GM23338 (cell line): ENCODE data around the gene VCL. TPM values are rescaled to one million over a fixed set of nuclear protein-coding genes. Genes with fewer than 3 reads are reported as not detected.
A peak's percentile ranks its signal among the peaks of the same experiment; 100 is the strongest.

Source experiments
- ATAC-seq: fragments of 200-7000 bp; cut with Tn5 transposase; 3 replicates; pipeline ENCODE4 v1.9.1; 2020
- DNase-seq: peaks from one replicate; pipeline ENCODE4 v3.0.0-alpha.2; 2015; ENCODE audit warnings: low spot score
- H2AFZ ChIP-seq: fragments of 200-600 bp; sonication (generic); 2 replicates; pipeline ENCODE4 v1.8.0; 2016; ENCODE audit warnings: antibody characterized with exemption, mild to moderate bottlenecking, moderate library complexity
- H3F3A ChIP-seq: fragments of 200-600 bp; sonication (generic); replicated peaks from 2 replicates; pipeline ENCODE4 v1.8.0; 2017; ENCODE audit warnings: antibody characterized with exemption, mixed run types, low read depth
- H3K27ac ChIP-seq: fragments of 200-600 bp; sonication (generic); 2 replicates; pipeline ENCODE4 v1.6.1; 2016; ENCODE audit warnings: low read depth
- H3K27me3 ChIP-seq: fragments of 200-600 bp; sonication (generic); 2 replicates; pipeline ENCODE4 v1.8.0; 2016; ENCODE audit warnings: mild to moderate bottlenecking, mixed run types, moderate library complexity; ENCODE audit not compliant: insufficient read depth
- H3K36me3 ChIP-seq: fragments of 200-600 bp; sonication (generic); 2 replicates; pipeline ENCODE4 v1.8.0; 2016; ENCODE audit warnings: mild to moderate bottlenecking; ENCODE audit not compliant: insufficient read depth
- H3K4me1 ChIP-seq: fragments of 200-600 bp; sonication (generic); 2 replicates; pipeline ENCODE4 v1.8.0; 2016; ENCODE audit warnings: mild to moderate bottlenecking, moderate library complexity; ENCODE audit not compliant: insufficient read depth
- H3K4me2 ChIP-seq: fragments of 200-600 bp; sonication (generic); 2 replicates; pipeline ENCODE4 v1.7.1; 2017; ENCODE audit warnings: mixed run types
- H3K4me3 ChIP-seq: fragments of 200-600 bp; sonication (generic); 2 replicates; pipeline ENCODE4 v1.6.1; 2016; ENCODE audit warnings: mixed run types
- H3K79me2 ChIP-seq: fragments of 200-600 bp; sonication (generic); replicated peaks from 2 replicates; pipeline ENCODE4 v1.8.0; 2017; ENCODE audit warnings: mild to moderate bottlenecking; ENCODE audit not compliant: insufficient read depth
- H3K9me2 ChIP-seq: fragments of 200-600 bp; sonication (generic); 2 replicates; pipeline ENCODE4 v1.8.0; 2017; ENCODE audit not compliant: insufficient read depth
- H4K20me1 ChIP-seq: fragments of 200-600 bp; sonication (generic); replicated peaks from 2 replicates; pipeline ENCODE4 v1.8.0; 2017; ENCODE audit warnings: mild to moderate bottlenecking; ENCODE audit not compliant: insufficient read depth
- H3K27ac Mint-ChIP-seq: 2 replicates; pipeline ENCODE4 v1.8.0; 2020; ENCODE audit warnings: inconsistent platforms, mild to moderate bottlenecking, moderate library complexity, mixed read lengths
- H3K27me3 Mint-ChIP-seq: 3 replicates; pipeline ENCODE4 v1.8.0; 2022; ENCODE audit warnings: low read depth, mild to moderate bottlenecking, moderate library complexity, mixed read lengths, inconsistent platforms; ENCODE audit not compliant: insufficient read depth, poor library complexity
- H3K36me3 Mint-ChIP-seq: 3 replicates; pipeline ENCODE4 v1.8.0; 2021; ENCODE audit warnings: low read depth, mild to moderate bottlenecking, inconsistent platforms, moderate library complexity, mixed read lengths
- H3K4me1 Mint-ChIP-seq: 3 replicates; pipeline ENCODE4 v1.8.0; 2020; ENCODE audit warnings: mild to moderate bottlenecking, inconsistent platforms, mixed read lengths
- H3K4me3 Mint-ChIP-seq: 3 replicates; pipeline ENCODE4 v1.8.0; 2021; ENCODE audit warnings: moderate library complexity, mild to moderate bottlenecking, inconsistent platforms, mixed read lengths
- H3K9me3 Mint-ChIP-seq: 3 replicates; pipeline ENCODE4 v1.8.0; 2020; ENCODE audit warnings: moderate library complexity, mild to moderate bottlenecking, inconsistent platforms, mixed read lengths
- CREB1 ChIP-seq: fragments of 250-450 bp; sonication (Bioruptor Pico); IDR thresholded peaks from 2 replicates; pipeline ENCODE4 v1.5.0; 2020; ENCODE audit warnings: low read depth, mild to moderate bottlenecking, moderate library complexity
- EZH2 ChIP-seq: fragments of 200-600 bp; sonication (generic); IDR thresholded peaks from one replicate; pipeline ENCODE4 v1.8.0; 2017; ENCODE audit warnings: antibody characterized with exemption, mild to moderate bottlenecking, low read depth; ENCODE audit not compliant: unreplicated experiment
- EZH2phosphoT487 ChIP-seq: fragments of 200-600 bp; sonication (generic); IDR thresholded peaks from one replicate; pipeline ENCODE4 v1.8.1; 2018; ENCODE audit warnings: antibody characterized with exemption; ENCODE audit not compliant: unreplicated experiment
- JUNB ChIP-seq: IDR thresholded peaks from one replicate; pipeline ENCODE4 v1.6.1; 2016; ENCODE audit warnings: antibody characterized with exemption; ENCODE audit not compliant: unreplicated experiment
- NANOG ChIP-seq: IDR thresholded peaks from 2 replicates; pipeline ENCODE4 v1.6.1; 2016; ENCODE audit warnings: antibody characterized with exemption, borderline replicate concordance
- POLR2AphosphoS5 ChIP-seq: IDR thresholded peaks from 2 replicates; pipeline ENCODE4 v1.6.1; 2016; ENCODE audit warnings: antibody characterized with exemption, low read depth
- STAT1 ChIP-seq: IDR thresholded peaks from one replicate; pipeline ENCODE4 v1.6.1; 2016; ENCODE audit warnings: antibody characterized with exemption; ENCODE audit not compliant: unreplicated experiment
- ZNF114 ChIP-seq: fragments of 250-450 bp; sonication (Bioruptor Pico); IDR thresholded peaks from 2 replicates; pipeline ENCODE4 v1.5.0; 2020; ENCODE audit warnings: mild to moderate bottlenecking, moderate library complexity
- ZNF331 ChIP-seq: fragments of 250-450 bp; sonication (Bioruptor Pico); IDR thresholded peaks from 2 replicates; pipeline ENCODE4 v1.5.0; 2020; ENCODE audit warnings: low read depth, mild to moderate bottlenecking, moderate library complexity
- polyA plus RNA-seq: library from polyadenylated mRNA; unstranded; fragments of >200 nt; fragmentation: Nextera tagmentation; extraction: Ambion mirVana; gene quantifications from 2 replicates; pipeline ENCODE4 v1.2.1, GENCODE V29; 2016
- total RNA-seq: library from RNA; depleted of rRNA; stranded (reverse); fragments of >200 nt; shearing (Covaris generic); gene quantifications from 2 replicates; pipeline ENCODE4 v1.2.3, GENCODE V29; 2014
- TF ChIP-seq, protein P1 (sequence below), 2 experiments: fragments of 200-600 bp in 1 of 2; sonication (generic) in 1 of 2; conservative IDR thresholded peaks; 2 replicates each; pipeline versions ENCODE4 v1.5.1 to v1.6.1; 2016 to 2017; ENCODE audit warnings: antibody characterized with exemption in 2 of 2, low read depth in 2 of 2, mild to moderate bottlenecking in 2 of 2, moderate library complexity in 1 of 2
- TF ChIP-seq, protein P2 (sequence below): fragments of 250-450 bp; sonication (Bioruptor Pico); IDR thresholded peaks from 2 replicates; pipeline ENCODE4 v1.5.0; 2020; ENCODE audit warnings: mild to moderate bottlenecking, moderate library complexity
- TF ChIP-seq, protein P3 (sequence below): IDR thresholded peaks from 2 replicates; pipeline ENCODE4 v1.6.1; 2016; ENCODE audit warnings: antibody characterized with exemption
- TF ChIP-seq, protein P4 (sequence below): IDR thresholded peaks from one replicate; pipeline ENCODE4 v1.6.1; 2018; ENCODE audit warnings: antibody characterized with exemption; ENCODE audit not compliant: unreplicated experiment

VCL gene
- total and polyA plus RNA-seq, 2 experiments from 2014 or later, result 60.7 to 254 TPM

DNA sequence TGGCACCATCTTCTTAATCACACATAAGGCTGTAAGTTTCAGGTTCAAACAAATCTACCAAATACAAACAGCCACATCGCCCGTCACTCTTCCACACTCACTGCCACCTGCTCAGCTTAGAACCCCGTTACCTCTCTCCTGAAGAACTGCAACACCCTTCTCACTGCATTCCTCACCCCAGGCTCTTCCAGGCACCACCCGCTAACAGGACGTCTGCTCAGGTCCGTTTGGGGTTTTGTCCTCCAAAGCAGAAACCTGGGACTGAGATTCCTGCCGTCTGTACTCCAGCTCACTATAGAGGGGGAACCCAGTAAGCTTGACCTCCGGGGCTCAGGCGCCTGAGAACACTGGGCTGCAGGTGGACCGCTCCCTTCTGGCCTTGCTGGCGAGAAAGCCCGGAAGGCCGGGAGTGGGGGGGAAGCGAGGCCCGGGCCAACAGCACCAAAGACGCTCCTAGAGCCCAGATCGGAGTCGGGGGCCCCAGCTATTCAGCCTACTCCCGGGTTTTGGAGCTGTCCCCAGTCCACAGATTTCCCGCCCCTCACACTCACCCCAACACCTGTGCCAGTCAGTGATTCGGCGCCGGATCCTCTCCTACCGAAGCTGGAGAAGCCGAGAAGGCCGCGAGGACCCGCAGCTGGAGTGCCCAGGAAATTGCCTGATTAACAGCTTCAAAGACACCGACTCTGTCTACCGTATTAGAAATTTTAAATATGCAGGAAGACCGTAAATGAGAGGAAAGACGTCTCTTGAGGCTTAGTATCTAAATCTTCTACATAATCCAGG, 152.5 kb downstream of the VCL start, which contains the start of gene AP3M1:
AP3M1 (minus strand) TSS at position 625 of the 786 bp plus-strand sequence. CDS start 12,449 bp downstream, outside the sequence.
- no peak within 1 kb of the TSS; the same call in 1 of the 2 replicates for H3K27ac Mint-ChIP-seq
- H3K27ac ChIP-seq, result peak within 1 kb of the TSS; percentile 81

More for the DNA sequence above, 152.5 kb downstream of the VCL start, which contains the start of gene AP3M1:
- Mint-ChIP-seq H3K27me3 (peaks cover 3% of the 10 kb centered on the region), H3K36me3 (peaks cover 3% of the 10 kb centered on the region; the same call in 1 of the 3 replicates), H3K9me3 (no peaks in the 10 kb centered on the region), H3K4me1 (peaks cover 22% of the 10 kb centered on the region), H3K4me3 (no peak within 1 kb of the TSS)
- H3K79me2 ChIP-seq, result peaks cover 89% of the 10 kb centered on the region
- DNase-seq, result peak; percentile 97
- peak within 1 kb of the TSS; percentile 76 for H3K4me3 ChIP-seq
- peak; percentile 81 for ATAC-seq
- H3K9me2 ChIP-seq, result no peaks in the 10 kb centered on the region
- no peaks in the 10 kb centered on the region for H3K27me3 ChIP-seq
- peak within 1 kb of the TSS; percentile 11 for H2AFZ ChIP-seq
- no peaks in the 10 kb centered on the region for H3K36me3 ChIP-seq
- TF ChIP-seq EZH2phosphoT487 (no peak), EZH2 (no peak), NANOG (no peak), POLR2AphosphoS5 (no peak; the same call in 1 of the 2 replicates), JUNB (no peak), STAT1 (no peak), CREB1 (no peak; the same call in 1 of the 2 replicates), ZNF114 (CRISPR knock-in tag) (no peak), ZNF331 (CRISPR knock-in tag) (no peak)
- TF ChIP-seq, protein P1, sequence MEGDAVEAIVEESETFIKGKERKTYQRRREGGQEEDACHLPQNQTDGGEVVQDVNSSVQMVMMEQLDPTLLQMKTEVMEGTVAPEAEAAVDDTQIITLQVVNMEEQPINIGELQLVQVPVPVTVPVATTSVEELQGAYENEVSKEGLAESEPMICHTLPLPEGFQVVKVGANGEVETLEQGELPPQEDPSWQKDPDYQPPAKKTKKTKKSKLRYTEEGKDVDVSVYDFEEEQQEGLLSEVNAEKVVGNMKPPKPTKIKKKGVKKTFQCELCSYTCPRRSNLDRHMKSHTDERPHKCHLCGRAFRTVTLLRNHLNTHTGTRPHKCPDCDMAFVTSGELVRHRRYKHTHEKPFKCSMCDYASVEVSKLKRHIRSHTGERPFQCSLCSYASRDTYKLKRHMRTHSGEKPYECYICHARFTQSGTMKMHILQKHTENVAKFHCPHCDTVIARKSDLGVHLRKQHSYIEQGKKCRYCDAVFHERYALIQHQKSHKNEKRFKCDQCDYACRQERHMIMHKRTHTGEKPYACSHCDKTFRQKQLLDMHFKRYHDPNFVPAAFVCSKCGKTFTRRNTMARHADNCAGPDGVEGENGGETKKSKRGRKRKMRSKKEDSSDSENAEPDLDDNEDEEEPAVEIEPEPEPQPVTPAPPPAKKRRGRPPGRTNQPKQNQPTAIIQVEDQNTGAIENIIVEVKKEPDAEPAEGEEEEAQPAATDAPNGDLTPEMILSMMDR (conservative IDR thresholded peaks at IDR 0.05; ENCODE audit: low read depth in 2 of 2), result no peak
- TF ChIP-seq, protein P2, sequence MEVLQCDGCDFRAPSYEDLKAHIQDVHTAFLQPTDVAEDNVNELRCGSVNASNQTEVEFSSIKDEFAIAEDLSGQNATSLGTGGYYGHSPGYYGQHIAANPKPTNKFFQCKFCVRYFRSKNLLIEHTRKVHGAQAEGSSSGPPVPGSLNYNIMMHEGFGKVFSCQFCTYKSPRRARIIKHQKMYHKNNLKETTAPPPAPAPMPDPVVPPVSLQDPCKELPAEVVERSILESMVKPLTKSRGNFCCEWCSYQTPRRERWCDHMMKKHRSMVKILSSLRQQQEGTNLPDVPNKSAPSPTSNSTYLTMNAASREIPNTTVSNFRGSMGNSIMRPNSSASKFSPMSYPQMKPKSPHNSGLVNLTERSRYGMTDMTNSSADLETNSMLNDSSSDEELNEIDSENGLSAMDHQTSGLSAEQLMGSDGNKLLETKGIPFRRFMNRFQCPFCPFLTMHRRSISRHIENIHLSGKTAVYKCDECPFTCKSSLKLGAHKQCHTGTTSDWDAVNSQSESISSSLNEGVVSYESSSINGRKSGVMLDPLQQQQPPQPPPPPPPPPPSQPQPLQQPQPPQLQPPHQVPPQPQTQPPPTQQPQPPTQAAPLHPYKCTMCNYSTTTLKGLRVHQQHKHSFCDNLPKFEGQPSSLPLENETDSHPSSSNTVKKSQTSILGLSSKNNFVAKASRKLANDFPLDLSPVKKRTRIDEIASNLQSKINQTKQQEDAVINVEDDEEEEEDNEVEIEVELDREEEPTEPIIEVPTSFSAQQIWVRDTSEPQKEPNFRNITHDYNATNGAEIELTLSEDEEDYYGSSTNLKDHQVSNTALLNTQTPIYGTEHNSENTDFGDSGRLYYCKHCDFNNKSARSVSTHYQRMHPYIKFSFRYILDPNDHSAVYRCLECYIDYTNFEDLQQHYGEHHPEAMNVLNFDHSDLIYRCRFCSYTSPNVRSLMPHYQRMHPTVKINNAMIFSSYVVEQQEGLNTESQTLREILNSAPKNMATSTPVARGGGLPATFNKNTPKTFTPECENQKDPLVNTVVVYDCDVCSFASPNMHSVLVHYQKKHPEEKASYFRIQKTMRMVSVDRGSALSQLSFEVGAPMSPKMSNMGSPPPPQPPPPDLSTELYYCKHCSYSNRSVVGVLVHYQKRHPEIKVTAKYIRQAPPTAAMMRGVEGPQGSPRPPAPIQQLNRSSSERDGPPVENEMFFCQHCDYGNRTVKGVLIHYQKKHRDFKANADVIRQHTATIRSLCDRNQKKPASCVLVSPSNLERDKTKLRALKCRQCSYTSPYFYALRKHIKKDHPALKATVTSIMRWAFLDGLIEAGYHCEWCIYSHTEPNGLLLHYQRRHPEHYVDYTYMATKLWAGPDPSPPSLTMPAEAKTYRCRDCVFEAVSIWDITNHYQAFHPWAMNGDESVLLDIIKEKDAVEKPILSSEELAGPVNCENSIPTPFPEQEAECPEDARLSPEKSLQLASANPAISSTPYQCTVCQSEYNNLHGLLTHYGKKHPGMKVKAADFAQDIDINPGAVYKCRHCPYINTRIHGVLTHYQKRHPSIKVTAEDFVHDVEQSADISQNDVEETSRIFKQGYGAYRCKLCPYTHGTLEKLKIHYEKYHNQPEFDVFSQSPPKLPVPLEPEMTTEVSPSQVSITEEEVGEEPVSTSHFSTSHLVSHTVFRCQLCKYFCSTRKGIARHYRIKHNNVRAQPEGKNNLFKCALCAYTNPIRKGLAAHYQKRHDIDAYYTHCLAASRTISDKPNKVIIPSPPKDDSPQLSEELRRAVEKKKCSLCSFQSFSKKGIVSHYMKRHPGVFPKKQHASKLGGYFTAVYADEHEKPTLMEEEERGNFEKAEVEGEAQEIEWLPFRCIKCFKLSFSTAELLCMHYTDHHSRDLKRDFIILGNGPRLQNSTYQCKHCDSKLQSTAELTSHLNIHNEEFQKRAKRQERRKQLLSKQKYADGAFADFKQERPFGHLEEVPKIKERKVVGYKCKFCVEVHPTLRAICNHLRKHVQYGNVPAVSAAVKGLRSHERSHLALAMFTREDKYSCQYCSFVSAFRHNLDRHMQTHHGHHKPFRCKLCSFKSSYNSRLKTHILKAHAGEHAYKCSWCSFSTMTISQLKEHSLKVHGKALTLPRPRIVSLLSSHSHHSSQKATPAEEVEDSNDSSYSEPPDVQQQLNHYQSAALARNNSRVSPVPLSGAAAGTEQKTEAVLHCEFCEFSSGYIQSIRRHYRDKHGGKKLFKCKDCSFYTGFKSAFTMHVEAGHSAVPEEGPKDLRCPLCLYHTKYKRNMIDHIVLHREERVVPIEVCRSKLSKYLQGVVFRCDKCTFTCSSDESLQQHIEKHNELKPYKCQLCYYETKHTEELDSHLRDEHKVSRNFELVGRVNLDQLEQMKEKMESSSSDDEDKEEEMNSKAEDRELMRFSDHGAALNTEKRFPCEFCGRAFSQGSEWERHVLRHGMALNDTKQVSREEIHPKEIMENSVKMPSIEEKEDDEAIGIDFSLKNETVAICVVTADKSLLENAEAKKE (CRISPR knock-in tag), result no peak
- TF ChIP-seq, protein P3, sequence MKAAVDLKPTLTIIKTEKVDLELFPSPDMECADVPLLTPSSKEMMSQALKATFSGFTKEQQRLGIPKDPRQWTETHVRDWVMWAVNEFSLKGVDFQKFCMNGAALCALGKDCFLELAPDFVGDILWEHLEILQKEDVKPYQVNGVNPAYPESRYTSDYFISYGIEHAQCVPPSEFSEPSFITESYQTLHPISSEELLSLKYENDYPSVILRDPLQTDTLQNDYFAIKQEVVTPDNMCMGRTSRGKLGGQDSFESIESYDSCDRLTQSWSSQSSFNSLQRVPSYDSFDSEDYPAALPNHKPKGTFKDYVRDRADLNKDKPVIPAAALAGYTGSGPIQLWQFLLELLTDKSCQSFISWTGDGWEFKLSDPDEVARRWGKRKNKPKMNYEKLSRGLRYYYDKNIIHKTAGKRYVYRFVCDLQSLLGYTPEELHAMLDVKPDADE, result no peak
- TF ChIP-seq, protein P4, sequence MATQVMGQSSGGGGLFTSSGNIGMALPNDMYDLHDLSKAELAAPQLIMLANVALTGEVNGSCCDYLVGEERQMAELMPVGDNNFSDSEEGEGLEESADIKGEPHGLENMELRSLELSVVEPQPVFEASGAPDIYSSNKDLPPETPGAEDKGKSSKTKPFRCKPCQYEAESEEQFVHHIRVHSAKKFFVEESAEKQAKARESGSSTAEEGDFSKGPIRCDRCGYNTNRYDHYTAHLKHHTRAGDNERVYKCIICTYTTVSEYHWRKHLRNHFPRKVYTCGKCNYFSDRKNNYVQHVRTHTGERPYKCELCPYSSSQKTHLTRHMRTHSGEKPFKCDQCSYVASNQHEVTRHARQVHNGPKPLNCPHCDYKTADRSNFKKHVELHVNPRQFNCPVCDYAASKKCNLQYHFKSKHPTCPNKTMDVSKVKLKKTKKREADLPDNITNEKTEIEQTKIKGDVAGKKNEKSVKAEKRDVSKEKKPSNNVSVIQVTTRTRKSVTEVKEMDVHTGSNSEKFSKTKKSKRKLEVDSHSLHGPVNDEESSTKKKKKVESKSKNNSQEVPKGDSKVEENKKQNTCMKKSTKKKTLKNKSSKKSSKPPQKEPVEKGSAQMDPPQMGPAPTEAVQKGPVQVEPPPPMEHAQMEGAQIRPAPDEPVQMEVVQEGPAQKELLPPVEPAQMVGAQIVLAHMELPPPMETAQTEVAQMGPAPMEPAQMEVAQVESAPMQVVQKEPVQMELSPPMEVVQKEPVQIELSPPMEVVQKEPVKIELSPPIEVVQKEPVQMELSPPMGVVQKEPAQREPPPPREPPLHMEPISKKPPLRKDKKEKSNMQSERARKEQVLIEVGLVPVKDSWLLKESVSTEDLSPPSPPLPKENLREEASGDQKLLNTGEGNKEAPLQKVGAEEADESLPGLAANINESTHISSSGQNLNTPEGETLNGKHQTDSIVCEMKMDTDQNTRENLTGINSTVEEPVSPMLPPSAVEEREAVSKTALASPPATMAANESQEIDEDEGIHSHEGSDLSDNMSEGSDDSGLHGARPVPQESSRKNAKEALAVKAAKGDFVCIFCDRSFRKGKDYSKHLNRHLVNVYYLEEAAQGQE, result no peak
- H3K4me1 ChIP-seq, result peaks cover 20% of the 10 kb centered on the region
- H3F3A ChIP-seq, result no peaks in the 10 kb centered on the region
- peak within 1 kb of the TSS; percentile 92 for H3K4me2 ChIP-seq
- peaks cover 7% of the 10 kb centered on the region; the same call in 1 of the 2 replicates for H4K20me1 ChIP-seq
